Measurements from ENCODE around the gene POFUT1.

- TF ChIP-seq CTCF (IDR thresholded peaks at IDR 0.05), result no peak
- no peak for TF ChIP-seq POLR2A (IDR thresholded peaks at IDR 0.05)
Measured at GRCh38 chr20:32162351-32162750, 45.3 kb upstream of the POFUT1 start.

All from gastroesophageal sphincter (tissue), 3 donors.